ENCODE results near the gene KCNG2.

The KCNG2 gene

DNA sequence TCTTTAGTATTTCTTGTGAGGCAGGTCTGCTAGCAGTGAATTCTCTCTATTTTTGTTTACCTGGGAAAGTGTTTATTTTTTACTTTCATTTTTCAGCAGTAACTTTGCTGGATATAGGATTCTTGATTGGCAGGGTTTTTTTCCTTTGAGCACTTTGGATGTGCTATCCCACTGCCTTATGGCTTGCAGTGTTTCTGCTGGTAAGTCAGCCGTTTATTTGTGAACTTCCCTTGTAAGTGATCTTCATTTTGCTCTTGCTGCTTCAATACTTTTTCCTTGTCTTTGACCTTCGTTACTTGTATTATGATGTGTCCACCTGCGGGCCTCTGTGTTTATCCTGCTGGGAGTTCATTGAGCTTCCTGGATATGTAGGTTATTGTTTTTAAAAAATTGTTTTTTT is 99.0 kb downstream of the KCNG2 start:
- no peak for DNase-seq

GRCh38 chr18:79897940-79898625 is 100.3 kb downstream of the KCNG2 start:
- no peak for DNase-seq

DNA sequence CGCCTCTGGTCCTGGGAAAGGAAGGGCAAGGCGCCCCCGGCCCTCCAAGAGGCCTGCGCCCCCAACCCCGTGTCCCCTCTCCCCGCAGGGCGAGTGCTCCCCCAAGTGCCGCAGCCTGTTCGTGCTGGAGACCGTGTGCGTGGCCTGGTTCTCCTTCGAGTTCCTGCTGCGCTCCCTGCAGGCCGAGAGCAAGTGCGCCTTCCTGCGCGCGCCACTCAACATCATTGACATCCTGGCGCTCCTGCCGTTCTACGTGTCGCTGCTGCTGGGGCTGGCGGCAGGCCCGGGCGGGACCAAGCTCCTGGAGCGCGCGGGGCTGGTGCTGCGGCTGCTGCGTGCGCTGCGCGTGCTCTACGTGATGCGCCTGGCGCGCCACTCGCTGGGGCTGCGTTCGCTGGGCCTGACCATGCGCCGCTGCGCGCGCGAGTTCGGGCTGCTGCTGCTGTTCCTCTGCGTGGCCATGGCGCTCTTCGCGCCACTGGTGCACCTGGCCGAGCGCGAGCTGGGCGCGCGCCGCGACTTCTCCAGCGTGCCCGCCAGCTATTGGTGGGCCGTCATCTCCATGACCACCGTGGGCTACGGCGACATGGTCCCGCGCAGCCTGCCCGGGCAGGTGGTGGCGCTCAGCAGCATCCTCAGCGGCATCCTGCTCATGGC is 101.3 kb downstream of the KCNG2 start:
- DNase-seq, result no peak

- no peak for DNase-seq
These were observed 102.1 kb downstream of the KCNG2 start for GRCh38 chr18:79899609-79900445.

- no peak for DNase-seq
These were observed 103.2 kb downstream of the KCNG2 start for GRCh38 chr18:79900610-79901570.

- DNase-seq, result no peak
These were observed 103.9 kb downstream of the KCNG2 start for GRCh38 chr18:79901665-79902064.

DNA sequence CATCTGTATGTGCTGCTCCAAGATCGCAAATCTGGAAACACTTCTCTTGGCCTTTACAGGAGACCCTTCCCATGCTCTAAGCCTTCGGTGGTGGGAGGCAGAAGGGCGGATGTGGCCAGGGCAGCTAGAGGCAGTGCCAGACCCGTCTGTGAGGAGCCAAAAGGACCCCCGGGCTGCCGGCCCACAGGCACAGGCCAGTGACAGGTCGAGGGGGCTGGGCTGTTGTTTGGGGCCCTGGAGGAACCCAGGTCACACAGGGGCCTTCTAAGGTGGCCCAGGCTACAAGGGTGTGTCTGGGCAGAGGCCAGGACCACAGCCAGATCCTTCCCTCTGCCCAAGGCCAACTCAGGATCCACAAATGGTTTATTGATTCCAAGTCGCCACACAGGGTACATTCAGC is 104.3 kb downstream of the KCNG2 start:
- DNase-seq, result no peak

GRCh38 chr18:79902640-79903039 is 104.9 kb downstream of the KCNG2 start:
- DNase-seq, result no peak

GRCh38 chr18:79903071-79903635 is 105.4 kb downstream of the KCNG2 start:
- no peak for DNase-seq

DNA sequence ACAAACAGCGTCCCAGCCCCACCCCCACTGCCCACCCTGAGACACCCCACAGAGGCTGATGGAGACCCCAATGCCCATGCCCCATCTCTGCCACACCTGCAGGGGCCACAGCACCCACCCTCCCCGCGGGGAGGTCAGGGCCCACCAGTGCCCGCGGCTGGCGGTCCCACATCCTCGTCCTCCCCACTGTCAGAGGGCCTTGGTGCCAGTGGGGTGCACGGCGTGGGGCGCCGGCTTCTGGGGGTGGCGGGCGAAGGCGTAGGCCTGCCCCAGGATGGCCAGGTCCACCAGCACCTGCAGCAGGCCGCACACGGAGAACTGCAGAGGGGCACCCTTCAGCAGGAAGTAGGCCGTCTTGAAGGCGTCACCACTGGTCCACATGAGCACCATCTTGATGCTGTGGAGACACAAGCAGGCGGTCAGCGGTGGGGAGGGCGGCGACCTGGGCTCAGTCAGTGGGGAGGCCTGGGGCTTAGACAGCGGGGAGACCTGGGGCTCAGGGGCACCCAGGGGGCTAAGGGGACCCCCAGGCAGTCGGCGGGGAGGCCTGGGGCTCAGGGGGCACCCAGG is 106.1 kb downstream of the KCNG2 start:
- no peak for DNase-seq

DNA sequence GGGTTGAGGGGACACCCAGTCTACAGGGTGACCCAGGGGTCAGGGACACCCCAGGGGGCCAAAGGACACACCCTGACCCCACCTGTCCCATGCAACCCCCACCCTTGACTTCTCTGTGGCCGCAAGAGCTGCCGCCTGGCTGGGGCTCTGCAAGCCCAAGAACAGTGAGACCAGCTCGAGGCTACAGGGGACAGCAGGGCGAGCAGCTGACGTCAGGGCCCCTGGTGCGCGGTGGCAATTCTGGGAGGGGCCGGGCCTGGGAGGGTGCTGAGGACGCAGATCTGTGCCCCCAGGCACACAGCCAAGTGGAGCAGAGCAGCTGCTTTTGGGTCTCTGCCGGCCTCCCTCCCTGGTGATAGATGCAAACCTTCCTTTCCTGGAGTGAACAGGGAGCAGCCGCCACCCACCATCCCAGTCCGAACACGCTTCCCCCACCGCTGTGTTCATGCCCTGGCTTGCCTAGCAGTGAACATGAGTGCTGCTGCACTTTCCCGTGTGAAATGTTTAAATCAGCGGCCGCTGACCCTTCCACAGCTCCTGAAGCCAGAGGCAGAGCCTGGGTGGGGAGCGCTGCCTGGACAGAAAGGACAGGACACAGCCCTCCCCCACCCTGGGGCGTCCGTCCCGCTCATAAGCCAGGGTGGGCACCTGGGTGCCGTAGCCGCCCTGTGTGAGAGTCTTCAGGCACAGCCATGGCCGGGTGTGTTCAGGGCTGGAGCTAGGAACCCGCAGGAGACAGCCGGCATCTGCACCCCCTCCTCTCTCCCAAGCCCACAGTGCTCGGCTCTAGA is 106.8 kb downstream of the KCNG2 start:
- no peak for DNase-seq

- DNase-seq, result no peak
These were observed 107.7 kb downstream of the KCNG2 start for GRCh38 chr18:79905389-79905911.

DNA sequence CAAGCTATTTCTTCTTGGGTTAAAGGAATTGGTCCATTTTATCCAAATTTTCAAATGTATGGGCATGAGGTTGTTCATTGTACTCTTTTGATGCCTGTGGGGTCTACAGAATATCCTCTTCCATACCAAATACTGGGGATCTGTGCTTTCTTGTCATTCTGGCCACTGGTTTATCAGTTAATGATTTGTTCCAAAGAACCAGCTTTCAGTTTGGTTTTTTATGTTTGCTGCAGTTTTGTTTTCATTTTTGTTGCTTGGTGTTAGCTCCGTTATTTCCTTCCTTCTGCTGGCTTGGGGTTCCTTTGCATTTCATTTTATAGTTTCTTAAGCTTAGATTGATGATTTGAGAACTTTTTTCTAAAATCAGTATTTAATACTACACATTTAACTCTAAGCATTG is 108.3 kb downstream of the KCNG2 start:
- no peak for DNase-seq

- DNase-seq, result no peak
These were observed 109.0 kb downstream of the KCNG2 start for GRCh38 chr18:79906706-79907105.

GRCh38 chr18:79910563-79911343 is 113.0 kb downstream of the KCNG2 start:
- DNase-seq, result no peak

DNA sequence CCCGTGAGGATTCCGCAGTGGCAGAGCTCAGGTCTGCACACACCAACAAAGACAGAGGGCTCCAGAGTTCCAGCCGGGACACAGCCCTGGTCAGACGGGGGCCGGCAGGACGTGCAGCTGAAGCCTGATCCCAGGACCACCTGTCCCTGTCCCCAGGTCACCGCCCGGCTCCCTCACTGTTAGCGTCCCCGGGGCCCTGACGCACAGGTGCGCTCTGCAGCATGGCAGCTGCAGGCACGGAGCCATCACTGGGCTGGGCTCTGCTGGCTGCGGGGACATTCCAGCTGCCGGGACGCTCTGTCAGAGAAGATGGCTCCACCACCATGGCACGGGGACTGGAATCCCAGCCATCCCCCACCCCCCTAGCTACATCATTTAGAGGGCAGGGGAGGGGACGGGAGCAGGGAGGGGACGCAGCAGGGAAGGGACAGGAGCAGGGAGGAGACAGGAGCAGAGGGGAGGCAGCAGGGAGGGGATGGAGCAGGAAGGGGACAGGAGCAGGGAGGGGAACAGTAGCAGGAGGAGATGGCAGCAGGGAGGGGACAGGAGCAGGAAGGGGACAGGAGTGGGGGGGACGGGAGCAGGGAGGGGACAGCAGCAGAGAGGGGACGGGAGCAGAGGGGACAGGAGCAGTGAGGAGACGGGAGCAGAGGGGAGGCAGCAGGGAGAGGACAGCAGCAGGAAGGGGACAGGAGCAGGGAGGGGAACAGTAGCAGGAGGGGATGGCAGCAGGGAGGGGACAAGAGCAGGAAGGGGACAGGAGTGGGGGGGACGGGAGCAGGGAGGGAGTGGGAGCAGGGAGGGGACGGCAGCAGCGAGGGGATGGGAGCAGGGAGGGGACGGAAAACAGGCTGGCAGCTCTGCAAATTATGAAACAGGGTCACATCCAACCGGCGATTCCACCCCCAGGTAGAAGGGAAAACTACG is 113.9 kb downstream of the KCNG2 start:
- DNase-seq, result no peak

DNA sequence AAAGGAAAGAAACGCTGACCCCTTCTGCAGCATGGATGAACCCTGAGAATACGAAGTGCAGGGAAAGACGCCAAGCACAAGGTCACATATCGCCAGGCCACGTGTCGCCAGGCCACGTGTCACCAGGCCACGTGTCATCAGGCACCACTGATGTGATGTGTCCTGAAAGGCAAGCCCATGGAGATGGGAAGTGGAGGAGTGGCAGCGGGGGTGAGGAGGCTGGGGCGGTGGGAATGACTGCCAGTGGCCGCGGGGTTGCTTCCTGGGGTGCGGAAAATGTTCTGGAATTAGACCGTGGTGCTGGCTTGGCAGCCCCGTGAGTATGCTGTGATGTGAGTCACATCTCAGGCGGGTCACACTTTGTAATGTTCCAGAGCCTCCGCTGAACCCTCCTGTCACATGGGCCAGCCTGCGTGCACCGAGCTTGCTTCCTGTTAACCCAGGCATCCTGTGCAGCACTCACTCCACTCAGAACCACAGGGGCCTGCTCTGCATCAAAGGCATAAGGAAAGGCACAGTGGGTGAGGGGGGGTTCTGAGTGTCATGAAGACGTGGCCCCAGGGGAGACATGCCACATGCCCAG is 114.8 kb downstream of the KCNG2 start:
- DNase-seq, result peak; percentile 44
